Neural progenitor cell (in vitro differentiated cells): ENCODE measurements around the gene GK. TPM values are rescaled to one million over a fixed set of nuclear protein-coding genes. Genes with fewer than 3 reads are reported as not detected.

Experiments used
- DNase-seq: peaks from one replicate; pipeline ENCODE4 v3.0.0-alpha.2; 2016; ENCODE audit warnings: low spot score
- H2AFZ ChIP-seq: fragments of 200-600 bp; sonication (generic); replicated peaks from 2 replicates; pipeline ENCODE4 v1.6.1; 2016; ENCODE audit warnings: antibody characterized with exemption
- H3F3A ChIP-seq: fragments of 200-600 bp; sonication (generic); 2 replicates; pipeline ENCODE4 v1.6.1; 2016; ENCODE audit warnings: antibody characterized with exemption, low read depth
- H3K27ac ChIP-seq: fragments of 200-600 bp; sonication (generic); 2 replicates; pipeline ENCODE4 v1.5.1; 2016; ENCODE audit warnings: mild to moderate bottlenecking
- H3K27me3 ChIP-seq: fragments of 200-600 bp; sonication (generic); 2 replicates; pipeline ENCODE4 v1.6.1; 2016; ENCODE audit warnings: mild to moderate bottlenecking, moderate library complexity
- H3K36me3 ChIP-seq: fragments of 200-600 bp; sonication (generic); 2 replicates; pipeline ENCODE4 v1.5.1; 2016
- H3K4me1 ChIP-seq: fragments of 200-600 bp; sonication (generic); 2 replicates; pipeline ENCODE4 v1.6.1; 2016; ENCODE audit warnings: mixed run types
- H3K4me2 ChIP-seq: fragments of 200-600 bp; sonication (generic); 2 replicates; pipeline ENCODE4 v1.6.1; 2016
- H3K4me3 ChIP-seq: fragments of 200-600 bp; sonication (generic); 2 replicates; pipeline ENCODE4 v1.5.1; 2016
- H3K79me2 ChIP-seq: fragments of 200-600 bp; sonication (generic); 2 replicates; pipeline ENCODE4 v1.6.1; 2016; ENCODE audit warnings: low read depth
- H3K9ac ChIP-seq: fragments of 200-600 bp; sonication (generic); 2 replicates; pipeline ENCODE4 v1.6.1; 2016
- H3K9me3 ChIP-seq: fragments of 200-600 bp; sonication (generic); 2 replicates; pipeline ENCODE4 v1.5.1; 2016; ENCODE audit warnings: low read depth
- H4K20me1 ChIP-seq: fragments of 200-600 bp; sonication (generic); 2 replicates; pipeline ENCODE4 v1.6.1; 2016; ENCODE audit warnings: low read depth
- H3K27ac Mint-ChIP-seq: 3 replicates; pipeline ENCODE4 v1.8.0; 2021; ENCODE audit warnings: mixed read lengths
- H3K27me3 Mint-ChIP-seq: 2 replicates; pipeline ENCODE4 v1.8.0; 2022; ENCODE audit warnings: low read depth, mild to moderate bottlenecking, inconsistent platforms, moderate library complexity, mixed read lengths; ENCODE audit not compliant: insufficient read depth
- H3K36me3 Mint-ChIP-seq: 3 replicates; pipeline ENCODE4 v1.8.0; 2021; ENCODE audit warnings: mixed read lengths
- H3K4me1 Mint-ChIP-seq: 3 replicates; pipeline ENCODE4 v1.8.0; 2021; ENCODE audit warnings: mixed read lengths
- H3K4me3 Mint-ChIP-seq: 3 replicates; pipeline ENCODE4 v1.8.0; 2021; ENCODE audit warnings: mild to moderate bottlenecking, moderate library complexity, mixed read lengths
- H3K9me3 Mint-ChIP-seq: 3 replicates; pipeline ENCODE4 v1.8.0; 2020; ENCODE audit warnings: mixed read lengths
- CTCF ChIP-seq: fragments of 200-600 bp; sonication (generic); IDR thresholded peaks from 2 replicates; pipeline ENCODE4 v1.5.1; 2017; ENCODE audit warnings: antibody characterized with exemption, mild to moderate bottlenecking
- EZH2 ChIP-seq: fragments of 200-600 bp; sonication (generic); IDR thresholded peaks from 2 replicates; pipeline ENCODE4 v1.6.1; 2017; ENCODE audit warnings: antibody characterized with exemption, mild to moderate bottlenecking, moderate library complexity
- EZH2phosphoT487 ChIP-seq: fragments of 200-600 bp; sonication (generic); IDR thresholded peaks from 2 replicates; pipeline ENCODE4 v1.6.1; 2017; ENCODE audit warnings: antibody characterized with exemption
- total RNA-seq: library from RNA; depleted of rRNA; stranded (reverse); fragments of >200 nt; gene quantifications from 2 replicates; pipeline ENCODE4 v1.2.3, GENCODE V29; 2015; ENCODE audit warnings: low replicate concordance

Gene GK
- total RNA-seq, 1 donor from 2014 or later, result 4.4 TPM

- H3K79me2 ChIP-seq, result no peaks in the 10 kb centered on the region
- H3K9me3 ChIP-seq, result no peaks in the 10 kb centered on the region
- no peak overlapping the region for H3K4me3 ChIP-seq
- H3K36me3 Mint-ChIP-seq, result peaks cover 6% of the 10 kb centered on the region
- H3F3A ChIP-seq, result no peaks in the 10 kb centered on the region
- no peak for TF ChIP-seq CTCF
- no peak for TF ChIP-seq EZH2phosphoT487
- H3K27ac ChIP-seq, result no peak overlapping the region
- DNase-seq, result no peak
- H3K4me1 ChIP-seq, result no peaks in the 10 kb centered on the region
- no peak overlapping the region for H2AFZ ChIP-seq
- H3K27me3 ChIP-seq, result no peaks in the 10 kb centered on the region
- H4K20me1 ChIP-seq, result no peaks in the 10 kb centered on the region
- H3K27me3 Mint-ChIP-seq, result no peaks in the 10 kb centered on the region
- no peak overlapping the region for H3K4me2 ChIP-seq
- H3K4me3 Mint-ChIP-seq, result no peak overlapping the region
- H3K36me3 ChIP-seq, result no peaks in the 10 kb centered on the region
- no peak overlapping the region for H3K27ac Mint-ChIP-seq
- H3K9ac ChIP-seq, result no peak overlapping the region
- H3K9me3 Mint-ChIP-seq, result no peaks in the 10 kb centered on the region
- H3K4me1 Mint-ChIP-seq, result peaks cover 3% of the 10 kb centered on the region
Measured at GRCh38 chrX:30688641-30689040, 35.4 kb downstream of the GK start.

GRCh38 chrX:30689116-30689515 is 35.9 kb downstream of the GK start:
- TF ChIP-seq EZH2phosphoT487 (no peak), EZH2 (no peak)
- no peaks in the 10 kb centered on the region for H4K20me1 ChIP-seq
- no peak overlapping the region for H3K9ac ChIP-seq
- no peak overlapping the region for H3K27ac ChIP-seq
- no peaks in the 10 kb centered on the region for H3K27me3 Mint-ChIP-seq
- DNase-seq, result no peak
- no peak overlapping the region for H3K4me2 ChIP-seq
- H3K9me3 ChIP-seq, result no peaks in the 10 kb centered on the region
- no peak overlapping the region for H3K4me3 Mint-ChIP-seq
- no peak overlapping the region for H2AFZ ChIP-seq
- H3K4me3 ChIP-seq, result no peak overlapping the region
- H3K36me3 ChIP-seq, result no peaks in the 10 kb centered on the region
- no peaks in the 10 kb centered on the region for H3K9me3 Mint-ChIP-seq
- H3K27ac Mint-ChIP-seq, result no peak overlapping the region
- H3K36me3 Mint-ChIP-seq, result peaks cover 6% of the 10 kb centered on the region
- H3K27me3 ChIP-seq, result no peaks in the 10 kb centered on the region
- peaks cover 3% of the 10 kb centered on the region for H3K4me1 Mint-ChIP-seq
- no peaks in the 10 kb centered on the region for H3F3A ChIP-seq
- H3K4me1 ChIP-seq, result no peaks in the 10 kb centered on the region
- H3K79me2 ChIP-seq, result no peaks in the 10 kb centered on the region

DNA sequence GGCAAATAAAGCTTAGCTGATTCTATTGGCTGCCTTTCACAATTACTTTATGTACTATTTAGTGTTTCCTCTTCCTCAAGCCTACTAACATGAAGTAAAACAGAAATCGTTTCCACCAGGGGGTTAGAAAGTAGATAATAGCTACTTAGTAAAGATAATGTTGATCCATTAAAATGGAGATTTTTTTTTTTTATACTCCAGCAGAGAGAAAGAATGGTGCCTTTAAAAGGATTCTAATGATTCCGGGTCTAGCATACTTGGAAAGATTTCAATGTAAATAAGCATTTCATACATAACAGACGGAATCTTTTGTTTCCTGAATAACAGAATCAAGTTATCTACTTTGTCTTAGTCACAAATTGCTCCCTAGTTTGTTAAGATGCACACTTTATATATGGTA is 37.1 kb downstream of the GK start:
- no peaks in the 10 kb centered on the region for H3K27me3 ChIP-seq
- H3K27me3 Mint-ChIP-seq, result no peaks in the 10 kb centered on the region
- no peak overlapping the region for H3K9ac ChIP-seq
- no peaks in the 10 kb centered on the region for H3K9me3 ChIP-seq
- H3K4me3 ChIP-seq, result no peak overlapping the region
- H3K4me1 ChIP-seq, result no peaks in the 10 kb centered on the region
- H2AFZ ChIP-seq, result no peak overlapping the region
- no peaks in the 10 kb centered on the region for H3K9me3 Mint-ChIP-seq
- no peaks in the 10 kb centered on the region for H3K79me2 ChIP-seq
- H3K27ac Mint-ChIP-seq, result no peak overlapping the region
- no peaks in the 10 kb centered on the region for H4K20me1 ChIP-seq
- no peak for TF ChIP-seq CTCF
- TF ChIP-seq EZH2phosphoT487, result no peak
- TF ChIP-seq EZH2, result no peak
- H3K4me1 Mint-ChIP-seq, result peaks cover 3% of the 10 kb centered on the region
- no peaks in the 10 kb centered on the region for H3F3A ChIP-seq
- H3K4me3 Mint-ChIP-seq, result no peak overlapping the region
- peaks cover 3% of the 10 kb centered on the region for H3K36me3 Mint-ChIP-seq
- no peaks in the 10 kb centered on the region for H3K36me3 ChIP-seq
- DNase-seq, result no peak
- no peak overlapping the region for H3K4me2 ChIP-seq
- H3K27ac ChIP-seq, result no peak overlapping the region

GRCh38 chrX:30693999-30694650 is 40.9 kb downstream of the GK start:
- Mint-ChIP-seq H3K9me3 (no peaks in the 10 kb centered on the region), H3K4me1 (peaks cover 3% of the 10 kb centered on the region), H3K36me3 (peaks cover 3% of the 10 kb centered on the region), H3K4me3 (no peak overlapping the region), H3K27me3 (no peaks in the 10 kb centered on the region), H3K27ac (no peak overlapping the region)
- H3K4me2 ChIP-seq, result no peak overlapping the region
- H3K9ac ChIP-seq, result no peak overlapping the region
- H3K36me3 ChIP-seq, result no peaks in the 10 kb centered on the region
- no peak for TF ChIP-seq EZH2
- TF ChIP-seq EZH2phosphoT487, result no peak
- no peaks in the 10 kb centered on the region for H3F3A ChIP-seq
- H3K27me3 ChIP-seq, result no peaks in the 10 kb centered on the region
- no peak overlapping the region for H3K27ac ChIP-seq
- H3K79me2 ChIP-seq, result no peaks in the 10 kb centered on the region
- no peak overlapping the region for H3K4me3 ChIP-seq
- no peaks in the 10 kb centered on the region for H3K4me1 ChIP-seq
- H2AFZ ChIP-seq, result no peak overlapping the region
- H4K20me1 ChIP-seq, result no peaks in the 10 kb centered on the region
- no peak for DNase-seq
- no peaks in the 10 kb centered on the region for H3K9me3 ChIP-seq
